Immature natural killer cell (primary cell): Measurements from ENCODE around the gene ONECUT3. TPM values are rescaled to one million over a fixed set of nuclear protein-coding genes. Genes with fewer than 3 reads are reported as not detected.

Source experiments
- DNase-seq, 3 donors: peaks; one replicate each; pipeline ENCODE4 v3.0.0; 2022; ENCODE audit warnings: mixed read lengths in 1 of 3
- H3K27ac Mint-ChIP-seq, 6 donors: one replicate each; pipeline ENCODE4 v1.8.0; 2020; ENCODE audit warnings: mixed read lengths in 6 of 6, mild to moderate bottlenecking in 5 of 6, inconsistent platforms in 4 of 6, moderate library complexity in 3 of 6
- H3K27me3 Mint-ChIP-seq, 3 donors: one replicate each; pipeline ENCODE4 v1.8.0; 2020 to 2021; ENCODE audit warnings: low read depth in 3 of 3, mild to moderate bottlenecking in 3 of 3, mixed read lengths in 3 of 3, moderate library complexity in 3 of 3, inconsistent platforms in 1 of 3
- H3K36me3 Mint-ChIP-seq, 3 donors: one replicate each; pipeline ENCODE4 v1.8.0; 2020; ENCODE audit warnings: mixed read lengths in 3 of 3, inconsistent platforms in 2 of 3, mild to moderate bottlenecking in 2 of 3
- H3K4me1 Mint-ChIP-seq, 2 donors: one replicate each; pipeline ENCODE4 v1.8.0; 2020; ENCODE audit warnings: inconsistent platforms in 2 of 2, mild to moderate bottlenecking in 2 of 2, mixed read lengths in 2 of 2, moderate library complexity in 1 of 2
- H3K4me3 Mint-ChIP-seq, 5 donors: one replicate each; pipeline ENCODE4 v1.8.0; 2020; ENCODE audit warnings: mild to moderate bottlenecking in 5 of 5, mixed read lengths in 5 of 5, inconsistent platforms in 3 of 5, moderate library complexity in 3 of 5
- H3K9me3 Mint-ChIP-seq, 6 donors: one replicate each; pipeline ENCODE4 v1.8.0; 2020; ENCODE audit warnings: mild to moderate bottlenecking in 6 of 6, mixed read lengths in 6 of 6, inconsistent platforms in 4 of 6, moderate library complexity in 3 of 6
- polyA plus RNA-seq, 3 donors: library from polyadenylated mRNA; unstranded; fragments of 300-500 nt; fragmentation: Illumina TruSeq; gene quantifications; one replicate each; pipeline ENCODE4 v1.2.3, GENCODE V29; 2021

The ONECUT3 gene
- polyA plus RNA-seq, 3 donors from 2014 or later, result not detected

GRCh38 chr19:1725100-1726064 is 27.9 kb upstream of the ONECUT3 start:
- no peak overlapping the region for H3K27ac Mint-ChIP-seq
- H3K36me3 Mint-ChIP-seq, result no peaks in the 10 kb centered on the region
- H3K27me3 Mint-ChIP-seq, result peaks cover 10 to 27% (median 12%) of the 10 kb centered on the region in 3 donors
- peak; percentile 13 to 26 (median 14) for DNase-seq
- H3K4me1 Mint-ChIP-seq, result peaks cover 0 to 3% of the 10 kb centered on the region in 2 donors
- peaks cover 0 to 2% (median 0%) of the 10 kb centered on the region in 6 donors for H3K9me3 Mint-ChIP-seq
- peak overlapping the region in 4 of 5 donors; percentile 57 to 77 (median 64) for H3K4me3 Mint-ChIP-seq

DNA sequence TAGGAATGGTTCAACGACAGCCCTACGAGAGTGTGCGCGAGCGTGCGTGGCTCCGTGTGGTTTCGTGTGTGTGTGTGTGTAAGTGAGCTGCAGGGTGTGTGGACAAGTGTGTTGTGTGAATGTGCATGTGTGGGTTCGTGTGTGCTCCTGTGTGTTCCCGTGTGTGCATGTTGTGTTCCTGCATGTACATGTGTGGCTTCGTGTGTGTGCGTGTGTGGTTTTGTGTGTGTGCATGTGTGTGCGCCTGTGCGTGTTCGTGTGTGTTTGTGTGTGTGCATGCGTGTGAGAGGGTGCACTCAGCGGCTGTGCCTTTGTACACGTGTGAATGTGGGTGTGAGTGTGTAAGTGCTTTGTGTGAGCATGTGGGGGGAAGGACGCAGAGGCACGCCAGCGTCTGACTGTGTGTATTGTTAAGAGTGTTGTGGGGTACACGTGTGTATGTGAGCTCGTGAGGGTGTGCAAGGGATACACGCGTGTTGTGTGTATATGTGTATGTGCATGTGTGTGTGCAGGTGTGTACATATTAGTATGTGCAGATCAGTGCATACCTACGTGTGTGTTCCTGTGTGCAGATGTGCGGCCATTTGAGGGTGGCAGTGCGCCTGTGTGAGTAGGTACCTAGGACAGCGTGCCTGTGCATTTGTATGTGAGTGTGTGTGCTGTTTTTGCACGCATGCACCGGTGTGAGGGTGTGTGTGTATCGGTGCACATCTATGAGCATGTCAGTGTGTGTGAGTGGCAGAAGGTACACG is 24.3 kb upstream of the ONECUT3 start:
- Mint-ChIP-seq H3K36me3 (no peaks in the 10 kb centered on the region), H3K27ac (no peak overlapping the region), H3K27me3 (peaks cover 10 to 17% (median 15%) of the 10 kb centered on the region in 3 donors), H3K4me1 (peaks cover 0 to 3% of the 10 kb centered on the region in 2 donors), H3K9me3 (no peaks in the 10 kb centered on the region), H3K4me3 (no peak overlapping the region)
- DNase-seq, result no peak

GRCh38 chr19:1729568-1729925 is 23.8 kb upstream of the ONECUT3 start:
- Mint-ChIP-seq H3K36me3 (no peaks in the 10 kb centered on the region), H3K27ac (no peak overlapping the region), H3K4me3 (no peak overlapping the region), H3K9me3 (no peaks in the 10 kb centered on the region), H3K27me3 (peaks cover 10 to 19% (median 15%) of the 10 kb centered on the region in 3 donors), H3K4me1 (peaks cover 0 to 3% of the 10 kb centered on the region in 2 donors)
- DNase-seq, result no peak

DNA sequence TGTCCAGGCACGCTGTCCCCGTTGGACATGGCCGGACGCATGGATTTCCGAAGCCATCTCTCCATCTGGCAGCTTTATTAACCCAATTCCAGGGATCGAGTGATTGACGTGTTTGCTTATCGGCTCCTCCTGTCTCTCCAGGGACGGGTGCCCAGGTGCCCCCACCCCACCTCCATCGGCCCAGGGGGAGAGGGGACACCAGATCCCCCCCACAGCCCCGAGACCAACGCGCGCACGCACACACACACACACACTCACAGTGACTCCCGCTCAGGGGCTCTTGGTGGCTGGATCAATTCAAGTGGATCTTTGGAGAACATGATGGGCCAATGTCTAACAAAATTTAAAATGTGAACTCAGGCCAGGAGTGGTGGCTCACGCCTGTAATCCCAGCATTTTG is 23.1 kb upstream of the ONECUT3 start:
- Mint-ChIP-seq H3K4me3 (no peak overlapping the region), H3K9me3 (no peaks in the 10 kb centered on the region), H3K4me1 (peaks cover 0 to 3% of the 10 kb centered on the region in 2 donors), H3K36me3 (no peaks in the 10 kb centered on the region), H3K27ac (no peak overlapping the region), H3K27me3 (peaks cover 9 to 20% (median 10%) of the 10 kb centered on the region in 3 donors)
- no peak for DNase-seq

- Mint-ChIP-seq H3K27ac (no peak overlapping the region), H3K4me1 (no peaks in the 10 kb centered on the region), H3K9me3 (no peaks in the 10 kb centered on the region), H3K36me3 (no peaks in the 10 kb centered on the region), H3K4me3 (no peak overlapping the region), H3K27me3 (peaks cover 3 to 10% (median 6%) of the 10 kb centered on the region in 3 donors)
- no peak for DNase-seq
Measured at GRCh38 chr19:1734321-1734966, 18.9 kb upstream of the ONECUT3 start.

GRCh38 chr19:1736280-1736679 is 17.0 kb upstream of the ONECUT3 start:
- H3K36me3 Mint-ChIP-seq, result no peaks in the 10 kb centered on the region
- no peak overlapping the region for H3K4me3 Mint-ChIP-seq
- H3K27ac Mint-ChIP-seq, result no peak overlapping the region
- no peaks in the 10 kb centered on the region for H3K4me1 Mint-ChIP-seq
- peaks cover 5 to 11% (median 9%) of the 10 kb centered on the region in 3 donors for H3K27me3 Mint-ChIP-seq
- DNase-seq, result no peak
- peaks cover 0 to 2% (median 0%) of the 10 kb centered on the region in 6 donors for H3K9me3 Mint-ChIP-seq

- Mint-ChIP-seq H3K27me3 (peaks cover 5 to 15% (median 9%) of the 10 kb centered on the region in 3 donors), H3K27ac (no peak overlapping the region), H3K4me3 (no peak overlapping the region), H3K9me3 (peaks cover 0 to 2% (median 0%) of the 10 kb centered on the region in 6 donors), H3K36me3 (peaks cover 0 to 3% (median 0%) of the 10 kb centered on the region in 3 donors), H3K4me1 (no peaks in the 10 kb centered on the region)
- no peak for DNase-seq
Measured at GRCh38 chr19:1736927-1737326, 16.4 kb upstream of the ONECUT3 start.

- Mint-ChIP-seq H3K36me3 (peaks cover 0 to 3% (median 0%) of the 10 kb centered on the region in 3 donors), H3K27ac (no peak overlapping the region), H3K27me3 (peaks cover 3 to 13% (median 11%) of the 10 kb centered on the region in 3 donors), H3K4me3 (no peak overlapping the region), H3K4me1 (no peaks in the 10 kb centered on the region), H3K9me3 (peaks cover 0 to 2% (median 0%) of the 10 kb centered on the region in 6 donors)
- no peak for DNase-seq
Measured at GRCh38 chr19:1739960-1740629, 13.2 kb upstream of the ONECUT3 start.

DNA sequence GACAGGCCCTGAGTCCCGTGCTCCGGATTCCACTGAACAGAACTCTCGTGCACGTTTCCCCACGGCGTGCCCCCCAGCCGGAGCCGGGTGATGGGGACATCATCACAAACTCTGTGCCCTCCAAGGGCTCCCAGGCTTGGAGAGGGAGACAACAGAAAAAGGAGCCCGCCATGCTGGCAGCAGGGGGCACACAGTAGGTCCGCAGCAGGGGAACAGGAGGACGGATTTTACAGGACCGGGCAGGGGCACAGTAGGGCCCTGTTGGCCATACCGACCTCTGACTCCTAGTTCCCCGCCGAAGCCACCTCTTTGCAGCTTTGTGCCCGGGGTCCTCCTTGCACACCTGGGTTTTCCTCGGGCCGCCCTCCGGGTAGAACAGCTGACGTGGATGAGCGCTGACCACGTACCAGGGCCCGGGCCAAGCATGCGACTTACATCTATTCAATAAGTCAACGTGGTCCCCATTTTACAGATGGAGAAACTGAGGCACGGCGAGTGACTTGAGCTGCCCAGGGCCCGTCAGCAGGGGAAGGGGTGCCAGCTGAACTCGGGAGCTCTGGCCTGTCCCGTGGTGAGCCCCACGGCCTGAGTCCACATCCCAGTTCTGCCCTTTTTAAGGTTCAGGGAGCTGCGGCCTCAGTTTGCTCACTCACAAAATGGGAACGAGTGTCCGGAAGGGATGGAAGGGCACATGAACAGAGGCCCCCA is 10.2 kb upstream of the ONECUT3 start:
- peaks cover 0 to 2% (median 0%) of the 10 kb centered on the region in 6 donors for H3K9me3 Mint-ChIP-seq
- no peak overlapping the region for H3K4me3 Mint-ChIP-seq
- no peak overlapping the region for H3K27ac Mint-ChIP-seq
- H3K36me3 Mint-ChIP-seq, result peaks cover 0 to 3% (median 0%) of the 10 kb centered on the region in 3 donors
- DNase-seq, result no peak
- H3K4me1 Mint-ChIP-seq, result peaks cover 6 to 9% of the 10 kb centered on the region in 2 donors
- H3K27me3 Mint-ChIP-seq, result peaks cover 8 to 21% (median 20%) of the 10 kb centered on the region in 3 donors

GRCh38 chr19:1744133-1744665 is 9.1 kb upstream of the ONECUT3 start:
- DNase-seq, result no peak
- Mint-ChIP-seq H3K36me3 (peaks cover 0 to 3% (median 0%) of the 10 kb centered on the region in 3 donors), H3K27ac (no peak overlapping the region), H3K27me3 (peaks cover 8 to 24% (median 20%) of the 10 kb centered on the region in 3 donors), H3K9me3 (peaks cover 0 to 2% (median 0%) of the 10 kb centered on the region in 6 donors), H3K4me1 (peaks cover 7 to 9% of the 10 kb centered on the region in 2 donors), H3K4me3 (no peak overlapping the region)

DNA sequence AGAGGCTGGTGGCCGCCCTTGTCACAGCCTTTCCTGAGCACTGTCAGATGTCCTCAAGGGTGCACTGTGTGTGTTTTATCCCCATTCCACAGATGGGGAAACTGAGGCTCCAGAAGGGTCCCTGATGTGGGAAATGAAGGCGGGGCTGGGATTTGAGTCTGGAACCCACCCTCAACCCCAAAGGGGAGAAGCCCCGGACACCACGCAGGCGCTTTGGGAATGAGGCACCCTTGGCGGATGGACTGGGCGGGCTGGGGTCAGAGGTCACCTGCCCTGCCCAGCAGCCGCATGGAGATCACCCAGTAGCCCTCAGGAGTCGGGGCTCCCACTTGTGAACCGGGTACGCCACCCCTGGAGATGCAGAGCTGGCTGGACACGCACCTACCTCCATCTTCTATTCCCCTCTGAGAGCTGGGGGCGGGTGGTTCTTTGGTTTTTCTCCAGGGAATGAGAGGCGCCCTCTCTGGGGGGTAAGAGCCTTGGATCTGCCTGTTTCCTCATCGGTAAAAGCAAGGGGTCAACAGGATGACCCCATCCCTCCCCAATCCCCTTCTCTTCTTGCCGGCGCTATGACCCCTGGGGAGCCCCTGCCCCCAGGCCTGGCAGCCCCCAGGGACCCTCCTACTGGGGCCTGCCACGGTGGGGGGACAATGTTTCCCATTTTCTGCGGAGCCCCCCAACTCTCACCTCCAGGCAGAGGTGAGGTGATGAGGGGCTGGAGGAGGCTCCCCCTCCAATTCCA is 8.3 kb upstream of the ONECUT3 start:
- Mint-ChIP-seq H3K4me3 (no peak overlapping the region), H3K4me1 (peaks cover 9 to 11% of the 10 kb centered on the region in 2 donors), H3K9me3 (peaks cover 0 to 2% (median 0%) of the 10 kb centered on the region in 6 donors), H3K36me3 (peaks cover 0 to 3% (median 0%) of the 10 kb centered on the region in 3 donors), H3K27ac (no peak overlapping the region), H3K27me3 (peaks cover 8 to 26% (median 22%) of the 10 kb centered on the region in 3 donors)
- no peak for DNase-seq

- H3K9me3 Mint-ChIP-seq, result peaks cover 0 to 2% (median 0%) of the 10 kb centered on the region in 6 donors
- H3K36me3 Mint-ChIP-seq, result peaks cover 0 to 3% (median 0%) of the 10 kb centered on the region in 3 donors
- H3K4me3 Mint-ChIP-seq, result no peak overlapping the region
- H3K27me3 Mint-ChIP-seq, result peaks cover 12 to 27% (median 21%) of the 10 kb centered on the region in 3 donors
- peaks cover 12 to 13% of the 10 kb centered on the region in 2 donors for H3K4me1 Mint-ChIP-seq
- H3K27ac Mint-ChIP-seq, result no peak overlapping the region
- DNase-seq, result no peak
Measured at GRCh38 chr19:1745589-1746031, 7.7 kb upstream of the ONECUT3 start.
